IMR-90 (cell line): Measurements from ENCODE around the gene TUBB2B.

Experiments
- CEBPB ChIP-seq: IDR thresholded peaks from 2 replicates; pipeline ENCODE4 v1.6.1; 2012; ENCODE audit warnings: low read depth, low read length, improper control_type of control experiment
- CTCF ChIP-seq: conservative IDR thresholded peaks from 2 replicates; pipeline ENCODE4 v1.5.1; 2012; ENCODE audit warnings: mild to moderate bottlenecking, low read depth, low read length, improper control_type of control experiment
- MAZ ChIP-seq: IDR thresholded peaks from 2 replicates; pipeline ENCODE4 v1.6.1; 2012; ENCODE audit warnings: low read depth, mild to moderate bottlenecking, low read length, improper control_type of control experiment, moderate library complexity, borderline replicate concordance
- POLR2A ChIP-seq: IDR thresholded peaks from 2 replicates; pipeline ENCODE4 v1.6.1; 2012; ENCODE audit warnings: mild to moderate bottlenecking, low read depth, low read length
- RCOR1 ChIP-seq: IDR thresholded peaks from 2 replicates; pipeline ENCODE4 v1.6.1; 2012; ENCODE audit warnings: mild to moderate bottlenecking, low read length, improper control_type of control experiment; ENCODE audit not compliant: insufficient replicate concordance
- SMC3 ChIP-seq: fragments of 150-350 bp; IDR thresholded peaks from 2 replicates; pipeline ENCODE4 v1.6.1; 2016; ENCODE audit warnings: low read depth, mild to moderate bottlenecking, antibody characterized with exemption, low read length, moderate library complexity

- TF ChIP-seq CTCF (no peak), SMC3 (no peak), POLR2A (no peak), CEBPB (no peak), MAZ (no peak), RCOR1 (no peak)
Measured at GRCh38 chr6:3211681-3212080, 15.8 kb downstream of the TUBB2B start.
